IPS DF 4.7 (cell line): ENCODE results near the gene NCOA3.

ENCODE experiments used
- DNase-seq: peaks from one replicate; pipeline ENCODE4 v3.0.0-alpha.2; 2013; ENCODE audit warnings: low spot score; ENCODE audit errors: extremely low read depth

The NCOA3 gene

GRCh38 chr20:47596003-47596571 lies 94.4 kb downstream of the NCOA3 start:
- DNase-seq: no peak

- DNase-seq: no peak
These were observed 95.4 kb downstream of the NCOA3 start for GRCh38 chr20:47597090-47597489.

GRCh38 chr20:47598911-47599744 lies 97.4 kb downstream of the NCOA3 start:
- DNase-seq: no peak

GRCh38 chr20:47600967-47601547 lies 99.4 kb downstream of the NCOA3 start:
- no peak for DNase-seq

GRCh38 chr20:47603260-47603659 lies 101.6 kb downstream of the NCOA3 start:
- no peak for DNase-seq

- DNase-seq: no peak
These were observed 104.2 kb downstream of the NCOA3 start for GRCh38 chr20:47605673-47606413.

- no peak for DNase-seq
These were observed 104.8 kb downstream of the NCOA3 start for GRCh38 chr20:47606414-47606982.

GRCh38 chr20:47606983-47607613 lies 105.4 kb downstream of the NCOA3 start:
- DNase-seq: no peak

- no peak for DNase-seq
These were observed 107.3 kb downstream of the NCOA3 start for GRCh38 chr20:47609001-47609400.

- no peak for DNase-seq
These were observed 108.7 kb downstream of the NCOA3 start for GRCh38 chr20:47610247-47610944.

GRCh38 chr20:47610945-47611250 lies 109.2 kb downstream of the NCOA3 start:
- no peak for DNase-seq

- DNase-seq: no peak
These were observed 110.1 kb downstream of the NCOA3 start for GRCh38 chr20:47611785-47612184.

- DNase-seq: no peak
These were observed 111.0 kb downstream of the NCOA3 start for GRCh38 chr20:47612670-47613069.

- DNase-seq: no peak
These were observed 113.1 kb downstream of the NCOA3 start for GRCh38 chr20:47614703-47615309.

- DNase-seq: no peak
These were observed 116.8 kb downstream of the NCOA3 start for GRCh38 chr20:47618479-47618878.

- DNase-seq: peak; percentile 1
These were observed 119.4 kb downstream of the NCOA3 start for GRCh38 chr20:47620808-47621805.

- DNase-seq: no peak
These were observed 120.5 kb downstream of the NCOA3 start for GRCh38 chr20:47622118-47622665.

GRCh38 chr20:47623206-47623605 lies 121.5 kb downstream of the NCOA3 start:
- no peak for DNase-seq

GRCh38 chr20:47627540-47627939 lies 125.9 kb downstream of the NCOA3 start:
- DNase-seq: no peak
